Spleen (tissue), 7 donors: ENCODE data around the gene TP73.

Experiments
- POLR2A ChIP-seq, 3 donors: fragments of 450-650 bp; IDR thresholded peaks; one replicate each; pipeline ENCODE4 v1.5.1; 2017; ENCODE audit warnings: antibody characterized with exemption in 3 of 3, mild to moderate bottlenecking in 1 of 3
- TF ChIP-seq, protein P1 (sequence below), 11 experiments: fragments of 200-600 bp in 7 of 11; fragments of 450-650 bp in 4 of 11; sonication (generic) in 4 of 11; IDR thresholded peaks in 8 of 11; conservative IDR thresholded peaks in 3 of 11; 1 replicate in 7 of 11; 2 replicates in 4 of 11; pipeline versions ENCODE4 v1.4.0 to v1.8.0; 2016 to 2021; ENCODE audit warnings: antibody characterized with exemption in 11 of 11, inconsistent platforms in 4 of 11, mild to moderate bottlenecking in 1 of 11
- donor health status: DM: no; HTN: no; CAD: no; lungs with moderate emphysema.
- donor health status: DM: no; HTN: no; CAD: no.
- donor health status: DM: no; HTN: no; CAD: no.

DNA sequence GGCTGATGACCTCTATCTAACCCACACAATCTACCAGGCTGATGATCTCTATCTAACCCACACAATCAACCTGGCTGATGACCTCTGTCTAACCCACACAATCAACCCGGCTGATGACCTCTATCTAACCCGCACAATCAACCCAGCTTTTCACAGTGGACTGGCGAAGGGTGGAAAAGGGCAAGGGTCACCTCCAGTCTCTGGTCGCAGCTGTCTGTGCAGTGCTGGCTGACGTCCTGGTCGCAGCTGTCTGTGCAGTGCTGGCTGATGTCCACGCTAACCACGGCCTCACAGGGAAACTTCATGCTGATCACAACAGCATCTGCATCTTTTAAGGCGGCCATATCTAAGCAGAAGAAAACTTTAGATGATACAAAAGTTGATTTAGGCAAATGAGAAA lies 87.7 kb downstream of the TP73 start:
- TF ChIP-seq POLR2A (IDR thresholded peaks at IDR 0.05), result no peak
- TF ChIP-seq, protein P1, sequence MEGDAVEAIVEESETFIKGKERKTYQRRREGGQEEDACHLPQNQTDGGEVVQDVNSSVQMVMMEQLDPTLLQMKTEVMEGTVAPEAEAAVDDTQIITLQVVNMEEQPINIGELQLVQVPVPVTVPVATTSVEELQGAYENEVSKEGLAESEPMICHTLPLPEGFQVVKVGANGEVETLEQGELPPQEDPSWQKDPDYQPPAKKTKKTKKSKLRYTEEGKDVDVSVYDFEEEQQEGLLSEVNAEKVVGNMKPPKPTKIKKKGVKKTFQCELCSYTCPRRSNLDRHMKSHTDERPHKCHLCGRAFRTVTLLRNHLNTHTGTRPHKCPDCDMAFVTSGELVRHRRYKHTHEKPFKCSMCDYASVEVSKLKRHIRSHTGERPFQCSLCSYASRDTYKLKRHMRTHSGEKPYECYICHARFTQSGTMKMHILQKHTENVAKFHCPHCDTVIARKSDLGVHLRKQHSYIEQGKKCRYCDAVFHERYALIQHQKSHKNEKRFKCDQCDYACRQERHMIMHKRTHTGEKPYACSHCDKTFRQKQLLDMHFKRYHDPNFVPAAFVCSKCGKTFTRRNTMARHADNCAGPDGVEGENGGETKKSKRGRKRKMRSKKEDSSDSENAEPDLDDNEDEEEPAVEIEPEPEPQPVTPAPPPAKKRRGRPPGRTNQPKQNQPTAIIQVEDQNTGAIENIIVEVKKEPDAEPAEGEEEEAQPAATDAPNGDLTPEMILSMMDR (IDR thresholded peaks at IDR 0.05 in 8 of 11, conservative IDR thresholded peaks at IDR 0.05 in 3 of 11), result no peak
